K562 (cell line): Measurements from ENCODE around the gene ST6GALNAC5. TPM values are rescaled to one million over a fixed set of nuclear protein-coding genes. Genes with fewer than 3 reads are reported as not detected.

Experiments
- ATAC-seq: fragments of 200-7000 bp; cut with Tn5 transposase; 3 replicates; pipeline ENCODE4 v1.9.1; 2020; ENCODE audit warnings: moderate library complexity
- BruUV-seq: library from RNA; stranded (reverse); fragments of 400-500 nt; replicated peaks from 2 replicates; lab custom pipeline; 2021; lab: Mats Ljungman, UMichigan
- CTCF ChIA-PET: fragments of 300-600 bp; formaldehyde crosslinking; extraction: SDS; loops from one replicate; lab custom pipeline; 2021; ENCODE audit warnings: low intra/inter-chr PET ratio; lab: Yijun Ruan, JAX
- POLR2A ChIA-PET: fragments of 300-600, 350-650 bp; sonication (Branson Sonifier 250); formaldehyde crosslinking; extraction: SDS; loops from one replicate; lab custom pipeline; 2021; ENCODE audit warnings: antibody characterized with exemption, inconsistent platforms; lab: Yijun Ruan, JAX
- DNase-seq, 4 experiments: peaks; one replicate each; pipeline versions ENCODE4 v3.0.0 to v3.0.0-alpha.2; 2011 to 2018; ENCODE audit warnings: low spot score in 3 of 4, mixed read lengths in 3 of 4; ENCODE audit errors: extremely low read depth in 1 of 4
- FAIRE-seq: peaks from 2 replicates; lab custom pipeline; 2011; peaks lifted over from hg19 to GRCh38; lab: Jason Lieb, UNC
- H2AFZ ChIP-seq: 2 replicates; pipeline ENCODE4 v1.6.0; 2011; ENCODE audit warnings: low read depth, low read length, control low read depth, inconsistent platforms
- H3K27ac ChIP-seq: fragments of 200-600 bp; 3 replicates; pipeline ENCODE4 v1.8.0; 2011; ENCODE audit warnings: low read depth, mild to moderate bottlenecking, control low read depth, inconsistent platforms, low read length, moderate library complexity, mixed read lengths; ENCODE audit errors: extremely low read depth
- H3K27me3 ChIP-seq, 2 experiments: fragments of 300-600 bp in 1 of 2; 2 replicates in 1 of 2; 3 replicates in 1 of 2; pipeline versions ENCODE4 v1.6.0 to v1.8.0; 2011; ENCODE audit warnings: inconsistent platforms in 2 of 2, low read length in 2 of 2, mild to moderate bottlenecking in 1 of 2, mixed read lengths in 1 of 2, moderate library complexity in 1 of 2; ENCODE audit not compliant: control insufficient read depth in 2 of 2, insufficient read depth in 2 of 2
- H3K36me3 ChIP-seq: fragments of 300-600 bp; 3 replicates; pipeline ENCODE4 v1.8.0; 2011; ENCODE audit warnings: mild to moderate bottlenecking, low read length, inconsistent platforms; ENCODE audit not compliant: control insufficient read depth, insufficient read depth
- H3K4me1 ChIP-seq, 2 experiments: fragments of 200-600 bp in 1 of 2; replicated peaks in 1 of 2; 2 replicates in 1 of 2; 3 replicates in 1 of 2; pipeline versions ENCODE4 v1.5.1 to v1.8.0; 2011; ENCODE audit warnings: inconsistent platforms in 2 of 2, low read length in 2 of 2, mild to moderate bottlenecking in 1 of 2, mixed read lengths in 1 of 2, moderate library complexity in 1 of 2; ENCODE audit not compliant: control insufficient read depth in 2 of 2, insufficient read depth in 2 of 2
- H3K4me2 ChIP-seq: 2 replicates; pipeline ENCODE4 v1.6.1; 2011; ENCODE audit warnings: low read length, control low read depth, inconsistent platforms, mixed read lengths; ENCODE audit not compliant: insufficient read depth
- H3K4me3 ChIP-seq: fragments of 200-600 bp; sonication (generic), shearing (Covaris generic); 2 replicates; pipeline ENCODE4 v1.5.1; 2016; ENCODE audit warnings: control low read depth, inconsistent platforms
- H3K79me2 ChIP-seq: fragments of 200-600 bp; 3 replicates; pipeline ENCODE4 v1.8.0; 2011; ENCODE audit warnings: low read length, inconsistent platforms; ENCODE audit not compliant: control insufficient read depth, insufficient read depth
- H3K9ac ChIP-seq, 2 experiments: 2 replicates each; pipeline versions ENCODE4 v1.6.0 to v1.6.1; 2011; ENCODE audit warnings: low read depth in 2 of 2, low read length in 2 of 2, control low read depth in 1 of 2, inconsistent platforms in 1 of 2, mild to moderate bottlenecking in 1 of 2, mixed read lengths in 1 of 2; ENCODE audit not compliant: insufficient read depth in 1 of 2
- H3K9me1 ChIP-seq: one replicate; pipeline ENCODE4 v1.6.0; 2011; ENCODE audit warnings: inconsistent platforms, mild to moderate bottlenecking, low read length, moderate library complexity; ENCODE audit not compliant: control insufficient read depth, insufficient read depth
- H3K9me3 ChIP-seq: replicated peaks from 2 replicates; pipeline ENCODE4 v1.5.1; 2011; ENCODE audit warnings: low read depth, low read length, inconsistent platforms; ENCODE audit not compliant: control insufficient read depth, insufficient read depth
- H4K20me1 ChIP-seq: replicated peaks from 2 replicates; pipeline ENCODE4 v1.6.1; 2011; ENCODE audit warnings: low read length, inconsistent platforms, mixed read lengths; ENCODE audit not compliant: control insufficient read depth, insufficient read depth
- CEBPB ChIP-seq: fragments of 450-650 bp; IDR thresholded peaks from 2 replicates; pipeline ENCODE4 v1.6.1; 2016; ENCODE audit warnings: missing genetic modification characterization, missing compliant biosample characterization
- CSDE1 ChIP-seq, 2 experiments: fragments of 450-650 bp; IDR thresholded peaks; 2 replicates each; pipeline ENCODE4 v1.6.1; 2016; ENCODE audit warnings: mild to moderate bottlenecking in 1 of 2
- NCOA2 ChIP-seq, 2 experiments: fragments of 450-650 bp; IDR thresholded peaks; 2 replicates each; pipeline ENCODE4 v1.6.1; 2018; ENCODE audit warnings: mild to moderate bottlenecking in 2 of 2, moderate library complexity in 1 of 2; ENCODE audit not compliant: partially characterized antibody in 2 of 2
- PHF8 ChIP-seq: fragments of 200-600 bp; sonication (generic); IDR thresholded peaks from 2 replicates; pipeline ENCODE4 v1.6.1; 2012; ENCODE audit warnings: mixed run types, mild to moderate bottlenecking, inconsistent platforms, low read length, moderate library complexity, borderline replicate concordance
- ZNF175 ChIP-seq: fragments of 200-800 bp; sonication (Bioruptor generic); IDR thresholded peaks from 2 replicates; pipeline ENCODE4 v1.6.1; 2016; ENCODE audit warnings: low read depth, mild to moderate bottlenecking, missing genetic modification characterization, missing compliant biosample characterization
- ZNF3 ChIP-seq: fragments of 250-450 bp; sonication (Bioruptor Pico); IDR thresholded peaks from 2 replicates; pipeline ENCODE4 v1.5.0; 2021; ENCODE audit warnings: mild to moderate bottlenecking, moderate library complexity
- ZSCAN32 ChIP-seq: fragments of 450-650 bp; formaldehyde crosslinking; IDR thresholded peaks from 2 replicates; pipeline ENCODE4 v1.4.0; 2020; ENCODE audit warnings: mild to moderate bottlenecking, moderate library complexity
- WGBS: fragments of 100-300 bp; shearing (Covaris generic); methylation state at CpG from one replicate; pipeline ENCODE4 v1.1.6; 2016; ENCODE audit warnings: low coverage, mixed read lengths; ENCODE audit not compliant: insufficient coverage; ENCODE audit errors: missing lambda C conversion rate; 5-methylcytosine and 5-hydroxymethylcytosine counted together
- in situ Hi-C: fragments of 300-500 bp; cut with MboI; formaldehyde crosslinking; loops from 4 replicates; pipeline ENCODE4 v1.15.0; 2018; ENCODE audit warnings: inconsistent platforms, mixed read lengths
- intact Hi-C: fragments of 100-400 bp; cut with micrococcal nuclease; formaldehyde crosslinking; loops from 2 replicates; pipeline ENCODE4 v1.14.2; 2022
- polyA plus RNA-seq, 8 experiments: library from polyadenylated mRNA; depleted of rRNA in 4 of 8; stranded (reverse) in 5 of 8; unstranded in 3 of 8; fragments of >200 nt; fragmentation: Nextera tagmentation in 2 of 8; fragmentation: Illumina TruSeq in 1 of 8; extraction: Ambion mirVana in 2 of 8; extraction: Trizol in 1 of 8; gene quantifications; 2 replicates each; pipeline versions ENCODE4 v1.2.1 to v1.2.3, GENCODE V29; 2011 to 2014; ENCODE audit warnings: inconsistent platforms in 1 of 8, missing spikeins in 1 of 8
- total RNA-seq, 7 experiments: library from RNA; depleted of rRNA in 6 of 7; stranded (reverse); fragments of >200 nt in 6 of 7; fragmentation: Illumina TruSeq in 2 of 7; extraction: Trizol in 2 of 7; gene quantifications; 2 replicates each; pipeline versions ENCODE4 v1.2.1 to v1.2.3, GENCODE V29; 2011 to 2021; ENCODE audit warnings: low replicate concordance in 1 of 7

The ST6GALNAC5 gene
- total and polyA plus RNA-seq, 9 of the 15 experiments (the other 6 are each of a cell fraction or from before 2014, with no cell fraction given): 0.04 to 0.14 TPM; not detected in 7

GRCh38 chr1:76993036-76993435 lies 125.8 kb downstream of the ST6GALNAC5 start:
- BruUV-seq: no TSS peak
- WGBS: 6% methylated on average over 1 of the region's 1 CpG
- no peak for FAIRE-seq

GRCh38 chr1:76998582-76999223 lies 131.4 kb downstream of the ST6GALNAC5 start:
- no peaks in the 10 kb centered on the region for H3K79me2 ChIP-seq
- BruUV-seq: no TSS peak
- no peak overlapping the region for H2AFZ ChIP-seq
- no peak for FAIRE-seq
- no peaks in the 10 kb centered on the region for H3K27me3 ChIP-seq
- in situ Hi-C loops: no loop called here
- no peak for ATAC-seq
- H3K9ac ChIP-seq: no peak overlapping the region
- no peaks in the 10 kb centered on the region for H3K9me1 ChIP-seq
- no peaks in the 10 kb centered on the region for H4K20me1 ChIP-seq
- no peak overlapping the region for H3K27ac ChIP-seq
- intact Hi-C loops: no loop called here
- TF ChIP-seq ZNF175 (no peak), PHF8 (no peak), ZNF3 (CRISPR knock-in tag) (no peak), ZSCAN32 (CRISPR knock-in tag) (no peak)
- TF ChIP-seq, all 486 proteins: peak for 0
- H3K36me3 ChIP-seq: no peaks in the 10 kb centered on the region
- H3K9me3 ChIP-seq: no peaks in the 10 kb centered on the region
- no peaks in the 10 kb centered on the region for H3K4me1 ChIP-seq
- no peak overlapping the region for H3K4me3 ChIP-seq
- H3K4me2 ChIP-seq: no peak overlapping the region
- no peak for DNase-seq
- CTCF ChIA-PET: no interaction called here
- 0% methylated on average over 4 of the region's 4 CpGs for WGBS
- POLR2A ChIA-PET: interaction anchor here (0.6 kb wide), 1 partner anchor 8 kb away, joined by 3 read pairs; no protein-coding TSS in a partner anchor

More at GRCh38 chr1:76993036-76993435, 125.8 kb downstream of the ST6GALNAC5 start:
- in situ Hi-C loops: no loop called here
- POLR2A ChIA-PET: no interaction called here
- intact Hi-C loops: no loop called here
- no peak for DNase-seq
- Histone ChIP-seq H3K27ac (no peak overlapping the region), H3K9me3 (no peaks in the 10 kb centered on the region), H3K9ac (no peak overlapping the region), H3K36me3 (no peaks in the 10 kb centered on the region), H3K27me3 (no peaks in the 10 kb centered on the region), H3K4me3 (no peak overlapping the region), H3K4me1 (no peaks in the 10 kb centered on the region), H3K9me1 (no peaks in the 10 kb centered on the region), H2AFZ (no peak overlapping the region), H4K20me1 (no peaks in the 10 kb centered on the region), H3K4me2 (no peak overlapping the region), H3K79me2 (no peaks in the 10 kb centered on the region)
- TF ChIP-seq CEBPB (tag) (0 out of 2 replicates have a peak, but pooled peaks have one; percentile 30), CSDE1 (IDR thresholded peaks at IDR 0.05) (no peak), NCOA2 (IDR thresholded peaks at IDR 0.05; ENCODE audit: partially characterized antibody in 2 of 2) (no peak)
- ATAC-seq: no peak
- CTCF ChIA-PET: no interaction called here
